Measurements from ENCODE around the gene NOP56.

The NOP56 gene

DNA sequence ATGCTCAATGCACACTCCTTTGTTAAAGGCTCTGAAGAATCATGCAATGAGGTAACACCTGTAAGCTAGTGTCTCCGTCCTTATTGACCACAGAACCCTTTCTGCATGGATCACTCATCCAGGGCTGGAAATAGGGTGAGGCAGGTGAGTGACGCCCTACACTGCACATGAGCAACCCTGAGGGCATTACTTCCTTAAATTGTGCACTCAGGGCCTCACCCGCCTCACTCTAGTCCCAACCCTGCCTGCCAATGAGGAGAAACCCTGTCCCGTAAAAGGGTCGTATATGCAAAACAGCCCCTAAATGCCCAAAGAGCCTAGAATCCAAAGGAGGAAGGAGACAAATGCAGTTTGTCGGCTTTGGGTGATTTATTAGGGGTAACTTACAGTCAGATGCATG, 33.6 kb upstream of the NOP56 start:
- Histone ChIP-seq H3K4me3 (ENCODE audit: low read depth, low read length) (no peak overlapping the region), H3K27me3 (ENCODE audit: insufficient read depth, low read depth, severe bottlenecking) (no peaks in the 10 kb centered on the region), H3K36me3 (no peaks in the 10 kb centered on the region), H3K27ac (no peak overlapping the region), H3K9me3 (ENCODE audit: severe bottlenecking) (no peaks in the 10 kb centered on the region)
- TF ChIP-seq, protein P1, sequence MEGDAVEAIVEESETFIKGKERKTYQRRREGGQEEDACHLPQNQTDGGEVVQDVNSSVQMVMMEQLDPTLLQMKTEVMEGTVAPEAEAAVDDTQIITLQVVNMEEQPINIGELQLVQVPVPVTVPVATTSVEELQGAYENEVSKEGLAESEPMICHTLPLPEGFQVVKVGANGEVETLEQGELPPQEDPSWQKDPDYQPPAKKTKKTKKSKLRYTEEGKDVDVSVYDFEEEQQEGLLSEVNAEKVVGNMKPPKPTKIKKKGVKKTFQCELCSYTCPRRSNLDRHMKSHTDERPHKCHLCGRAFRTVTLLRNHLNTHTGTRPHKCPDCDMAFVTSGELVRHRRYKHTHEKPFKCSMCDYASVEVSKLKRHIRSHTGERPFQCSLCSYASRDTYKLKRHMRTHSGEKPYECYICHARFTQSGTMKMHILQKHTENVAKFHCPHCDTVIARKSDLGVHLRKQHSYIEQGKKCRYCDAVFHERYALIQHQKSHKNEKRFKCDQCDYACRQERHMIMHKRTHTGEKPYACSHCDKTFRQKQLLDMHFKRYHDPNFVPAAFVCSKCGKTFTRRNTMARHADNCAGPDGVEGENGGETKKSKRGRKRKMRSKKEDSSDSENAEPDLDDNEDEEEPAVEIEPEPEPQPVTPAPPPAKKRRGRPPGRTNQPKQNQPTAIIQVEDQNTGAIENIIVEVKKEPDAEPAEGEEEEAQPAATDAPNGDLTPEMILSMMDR (IDR thresholded peaks at IDR 0.05; ENCODE audit: low read depth, low read length): no peak
- DNase-seq: no peak

DNA sequence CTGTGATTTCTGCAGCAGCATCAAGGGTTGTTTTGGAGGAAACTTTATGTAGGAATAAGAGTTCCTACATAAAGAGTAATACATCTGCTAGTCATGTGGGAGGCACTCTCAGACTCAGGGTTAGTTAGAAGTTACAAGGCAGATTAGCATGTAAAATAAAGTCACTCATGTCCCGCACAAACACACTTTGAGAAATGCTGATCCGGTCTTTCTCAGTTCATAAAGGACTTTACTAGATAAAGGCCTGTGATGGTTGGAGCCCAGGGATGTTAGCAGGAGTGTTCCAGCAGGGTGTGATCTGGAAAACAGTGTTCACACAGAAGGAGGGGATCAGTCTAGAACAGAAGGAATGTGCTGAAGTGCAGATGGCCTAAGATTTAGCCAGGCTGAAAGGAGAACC, 33.1 kb upstream of the NOP56 start:
- no peaks in the 10 kb centered on the region for H3K36me3 ChIP-seq

DNA sequence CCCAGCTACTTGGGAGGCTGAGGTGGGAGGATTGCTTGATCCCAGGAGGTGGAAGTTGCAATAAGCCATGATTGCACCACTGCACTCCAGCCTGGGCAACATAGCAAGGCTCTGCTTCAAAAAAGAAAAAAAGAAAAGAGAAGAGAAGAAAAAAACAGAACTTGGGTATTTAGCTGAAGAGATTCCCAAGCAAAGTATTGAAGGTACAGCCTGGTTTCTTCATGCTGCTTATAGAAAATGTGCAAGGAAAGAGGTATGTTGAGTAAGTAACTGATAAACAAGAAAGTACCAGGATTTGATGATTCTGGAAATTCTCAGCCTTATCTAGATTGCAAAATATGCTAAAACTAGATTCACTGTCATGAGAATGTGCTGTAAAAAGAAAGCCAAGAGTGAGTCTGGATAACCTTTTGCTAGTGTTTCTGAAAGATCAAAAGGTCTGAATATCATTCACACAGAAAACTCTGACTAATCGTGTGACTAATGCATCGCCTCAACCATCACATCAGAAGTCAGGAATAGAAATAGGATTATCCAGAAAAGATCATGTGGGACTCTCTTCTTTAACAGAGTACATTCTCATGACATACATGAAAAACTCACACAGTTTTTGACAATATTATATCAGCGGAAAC, 32.4 kb upstream of the NOP56 start:
- no peaks in the 10 kb centered on the region for H3K27me3 ChIP-seq (ENCODE audit: insufficient read depth, low read depth, severe bottlenecking)
- no peak overlapping the region for H3K4me3 ChIP-seq (ENCODE audit: low read depth, low read length)
- no peaks in the 10 kb centered on the region for H3K36me3 ChIP-seq
- TF ChIP-seq, protein P1 (IDR thresholded peaks at IDR 0.05; ENCODE audit: low read depth, low read length): no peak
- DNase-seq: no peak
- H3K9me3 ChIP-seq (ENCODE audit: severe bottlenecking): no peaks in the 10 kb centered on the region
- H3K27ac ChIP-seq: no peak overlapping the region

More for the DNA sequence above, 33.1 kb upstream of the NOP56 start:
- no peaks in the 10 kb centered on the region for H3K9me3 ChIP-seq (ENCODE audit: severe bottlenecking)
- TF ChIP-seq, protein P1 (IDR thresholded peaks at IDR 0.05; ENCODE audit: low read depth, low read length): no peak
- no peak for DNase-seq
- no peak overlapping the region for H3K27ac ChIP-seq
- H3K4me3 ChIP-seq (ENCODE audit: low read depth, low read length): no peak overlapping the region
- no peaks in the 10 kb centered on the region for H3K27me3 ChIP-seq (ENCODE audit: insufficient read depth, low read depth, severe bottlenecking)

DNA sequence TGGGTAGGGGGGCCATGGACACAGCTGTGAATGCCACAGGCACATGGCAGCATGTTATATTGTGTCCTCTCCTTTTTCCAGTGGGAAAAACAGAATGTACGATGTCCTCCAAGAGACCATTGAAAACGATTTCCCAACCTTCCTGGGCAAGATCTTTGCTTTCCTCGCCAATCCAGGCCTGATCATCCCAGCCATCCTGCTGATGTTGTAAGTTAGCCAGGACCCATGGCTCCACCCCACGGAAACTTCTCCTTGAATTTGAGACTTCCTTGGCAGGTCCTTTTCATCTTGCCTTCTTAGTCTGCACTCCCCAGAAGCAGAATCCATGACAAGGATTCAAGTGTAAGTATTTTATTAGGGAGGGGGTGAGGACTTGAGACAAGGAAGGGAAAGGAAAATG, 28.2 kb upstream of the NOP56 start:
- H3K27ac ChIP-seq: peak overlapping the region; percentile 66
- H3K27me3 ChIP-seq (ENCODE audit: insufficient read depth, low read depth, severe bottlenecking): no peaks in the 10 kb centered on the region
- H3K4me3 ChIP-seq (ENCODE audit: low read depth, low read length): no peak overlapping the region
- DNase-seq: no peak
- TF ChIP-seq, protein P1 (IDR thresholded peaks at IDR 0.05; ENCODE audit: low read depth, low read length): no peak
- no peaks in the 10 kb centered on the region for H3K36me3 ChIP-seq
- peaks cover 5% of the 10 kb centered on the region for H3K9me3 ChIP-seq (ENCODE audit: severe bottlenecking)

DNA sequence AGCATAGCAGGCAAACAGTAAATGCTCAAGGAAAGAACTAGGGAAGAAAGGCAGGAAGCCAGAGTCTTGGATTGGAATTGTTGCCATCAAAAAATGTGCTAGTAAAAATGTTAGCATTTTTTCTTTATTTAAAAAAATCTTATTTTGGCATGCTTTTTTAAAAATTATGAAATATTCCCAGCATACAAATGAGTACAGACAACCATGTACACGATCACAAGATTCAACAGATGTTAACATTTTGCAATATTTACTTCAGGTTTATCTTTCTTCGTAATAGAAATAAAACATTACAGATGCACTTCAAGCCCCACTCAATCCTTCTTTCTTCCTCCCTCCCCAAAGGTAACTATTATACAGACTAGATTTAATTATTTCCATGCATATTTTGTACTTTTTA, 27.4 kb upstream of the NOP56 start:
- no peaks in the 10 kb centered on the region for H3K27me3 ChIP-seq (ENCODE audit: insufficient read depth, low read depth, severe bottlenecking)
- no peaks in the 10 kb centered on the region for H3K36me3 ChIP-seq
- no peak overlapping the region for H3K4me3 ChIP-seq (ENCODE audit: low read depth, low read length)
- no peak for DNase-seq
- H3K9me3 ChIP-seq (ENCODE audit: severe bottlenecking): peaks cover 5% of the 10 kb centered on the region
- TF ChIP-seq, protein P1 (IDR thresholded peaks at IDR 0.05; ENCODE audit: low read depth, low read length): no peak
- H3K27ac ChIP-seq: no peak overlapping the region
